Measurements from ENCODE around the gene FREY1.

The FREY1 gene

GRCh38 chr11:45860764-45861510 is 46.1 kb downstream of the FREY1 start:
- DNase-seq = no peak

GRCh38 chr11:45860348-45860747 is 46.7 kb downstream of the FREY1 start:
- DNase-seq = no peak

GRCh38 chr11:45859661-45860140 is 47.4 kb downstream of the FREY1 start:
- DNase-seq = no peak

DNA sequence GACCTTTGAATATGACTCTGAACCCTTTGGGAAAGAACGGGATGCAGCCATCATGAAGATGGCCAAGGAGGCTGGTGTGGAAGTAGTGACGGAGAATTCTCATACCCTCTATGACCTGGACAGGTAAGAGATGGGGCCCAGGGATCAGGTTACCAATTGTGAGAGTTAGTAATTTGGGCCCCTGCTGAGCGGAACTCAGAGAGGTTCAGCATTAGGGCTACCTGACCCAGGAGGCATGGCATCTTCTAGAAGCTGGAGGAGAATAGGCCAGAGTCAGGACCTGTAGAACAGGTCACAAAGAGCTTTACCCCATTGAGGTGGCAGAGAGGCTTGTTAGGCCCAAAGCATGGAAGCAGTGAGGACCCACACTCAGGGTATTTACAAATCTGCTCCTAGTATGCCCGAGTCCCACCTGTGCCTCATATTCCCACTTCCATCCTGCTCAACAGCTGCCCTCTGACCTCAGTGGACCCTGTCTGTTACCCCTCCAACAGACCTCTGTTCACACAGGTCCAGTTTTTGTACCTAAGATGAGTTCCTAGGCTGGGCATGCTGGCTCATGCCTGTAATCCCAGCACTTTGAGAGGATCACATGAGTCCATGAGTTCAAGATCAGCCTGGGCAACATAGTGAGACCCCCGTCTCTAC is 48.2 kb downstream of the FREY1 start:
- DNase-seq = no peak

GRCh38 chr11:45857961-45858474 is 49.1 kb downstream of the FREY1 start:
- DNase-seq = no peak

Data from NCI-H748 treated with DMSO at 0.1 percent for 48 hours (cell line).